Coronary artery (tissue), 2 donors: Measurements from ENCODE around the gene TRIM24.

Experiments
- DNase-seq: peaks from one replicate; pipeline ENCODE4 v3.0.0-alpha.2; 2017; ENCODE audit warnings: low spot score
- H3K27ac ChIP-seq, 2 donors: fragments of 200-600 bp; sonication (generic); one replicate each; pipeline ENCODE4 v1.5.1; 2016 to 2019
- H3K4me3 ChIP-seq: fragments of 200-600 bp; sonication (generic); 2 replicates; pipeline ENCODE4 v1.5.1; 2016; ENCODE audit warnings: mild to moderate bottlenecking, moderate library complexity
- CTCF ChIP-seq: fragments of 200-600 bp; sonication (generic); IDR thresholded peaks from one replicate; pipeline ENCODE4 v1.5.1; 2019; ENCODE audit warnings: antibody characterized with exemption

The TRIM24 gene

DNA sequence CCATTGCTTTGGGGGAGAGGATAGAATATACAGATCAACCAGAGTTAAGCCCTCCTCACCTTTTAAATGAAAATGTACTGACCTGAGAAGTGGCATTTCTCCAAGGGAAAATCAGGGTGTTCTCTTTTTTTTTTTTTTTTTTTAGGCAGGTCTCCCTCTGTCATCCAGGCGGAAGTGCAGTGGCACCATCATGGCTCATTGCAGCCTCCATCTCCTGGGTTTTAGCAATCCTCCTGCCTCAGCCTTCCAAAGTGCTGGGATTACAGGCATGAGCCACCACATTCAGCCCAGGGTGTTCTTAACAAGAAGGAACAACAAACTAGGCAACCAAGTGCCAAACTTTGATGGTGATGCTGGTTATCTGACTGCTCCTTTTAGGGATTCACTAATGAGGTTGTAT, 130.1 kb downstream of the TRIM24 start:
- TF ChIP-seq CTCF = no peak
- Histone ChIP-seq H3K4me3 (no peak overlapping the region), H3K27ac (no peak overlapping the region)
- DNase-seq = no peak

- H3K4me3 ChIP-seq = no peak overlapping the region
- TF ChIP-seq CTCF = no peak
- DNase-seq = no peak
- no peak overlapping the region for H3K27ac ChIP-seq
Measured at GRCh38 chr7:138595454-138595853, 135.4 kb downstream of the TRIM24 start.

DNA sequence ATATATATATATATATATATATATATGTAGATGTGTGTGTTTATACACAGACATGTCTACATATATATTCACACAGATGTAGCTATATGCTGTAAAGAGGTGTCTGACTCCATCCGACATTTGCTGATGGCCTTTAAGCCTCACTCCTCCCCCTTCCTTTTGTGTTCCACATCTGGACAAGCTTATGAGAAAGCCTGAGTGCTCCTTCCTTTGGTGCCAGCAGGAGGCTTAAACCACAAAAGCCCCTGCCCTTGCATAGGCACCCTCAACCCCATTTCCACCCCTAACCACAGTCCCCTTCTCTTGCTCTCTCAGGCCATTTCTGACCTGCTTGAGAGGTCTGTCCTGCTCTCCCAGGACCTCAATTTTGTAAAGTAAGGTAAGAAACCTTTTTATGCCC, 142.4 kb downstream of the TRIM24 start:
- Histone ChIP-seq H3K27ac (no peak overlapping the region), H3K4me3 (no peak overlapping the region)
- TF ChIP-seq CTCF = no peak
- DNase-seq = no peak

DNA sequence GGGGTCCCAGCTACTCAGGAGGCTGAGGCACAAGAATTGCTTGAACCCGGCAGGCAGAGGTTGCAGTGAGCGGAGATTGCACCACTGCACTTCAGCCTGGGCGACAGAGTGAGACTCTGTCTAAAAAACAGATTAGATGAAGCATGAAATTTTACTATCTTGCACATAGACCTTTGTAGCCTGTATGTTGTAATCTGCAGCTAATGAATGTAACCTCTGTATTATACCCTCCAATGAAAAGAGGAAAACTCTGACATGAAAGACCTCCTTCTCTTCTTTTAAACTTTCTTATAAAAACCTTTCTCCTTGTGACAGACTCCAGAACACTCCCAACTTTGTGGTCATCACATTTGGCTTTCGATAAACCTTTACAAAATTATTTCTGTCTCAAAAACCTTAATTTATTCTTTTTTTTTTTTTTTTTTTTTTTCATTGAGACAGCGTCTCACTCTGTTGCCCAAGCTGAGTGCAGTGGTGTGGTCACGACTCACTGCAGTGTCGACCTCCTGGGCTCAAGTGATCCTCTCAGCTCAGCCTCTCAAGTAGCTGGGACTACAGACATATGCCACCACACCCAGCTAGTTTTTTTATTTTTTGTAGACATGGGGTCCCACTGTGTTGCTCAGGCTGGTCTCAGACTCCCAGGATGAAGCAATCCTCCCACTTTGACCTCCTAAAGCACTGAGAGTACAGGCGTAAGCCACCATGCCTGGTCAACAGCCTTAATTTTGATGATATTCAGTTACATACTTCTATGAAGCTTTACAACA, 143.7 kb downstream of the TRIM24 start:
- H3K27ac ChIP-seq = no peak overlapping the region
- no peak for DNase-seq
- TF ChIP-seq CTCF = no peak
- no peak overlapping the region for H3K4me3 ChIP-seq

- no peak for DNase-seq
- H3K4me3 ChIP-seq = no peak overlapping the region
- TF ChIP-seq CTCF = no peak
- no peak overlapping the region for H3K27ac ChIP-seq
Measured at GRCh38 chr7:138606236-138606635, 146.2 kb downstream of the TRIM24 start.

DNA sequence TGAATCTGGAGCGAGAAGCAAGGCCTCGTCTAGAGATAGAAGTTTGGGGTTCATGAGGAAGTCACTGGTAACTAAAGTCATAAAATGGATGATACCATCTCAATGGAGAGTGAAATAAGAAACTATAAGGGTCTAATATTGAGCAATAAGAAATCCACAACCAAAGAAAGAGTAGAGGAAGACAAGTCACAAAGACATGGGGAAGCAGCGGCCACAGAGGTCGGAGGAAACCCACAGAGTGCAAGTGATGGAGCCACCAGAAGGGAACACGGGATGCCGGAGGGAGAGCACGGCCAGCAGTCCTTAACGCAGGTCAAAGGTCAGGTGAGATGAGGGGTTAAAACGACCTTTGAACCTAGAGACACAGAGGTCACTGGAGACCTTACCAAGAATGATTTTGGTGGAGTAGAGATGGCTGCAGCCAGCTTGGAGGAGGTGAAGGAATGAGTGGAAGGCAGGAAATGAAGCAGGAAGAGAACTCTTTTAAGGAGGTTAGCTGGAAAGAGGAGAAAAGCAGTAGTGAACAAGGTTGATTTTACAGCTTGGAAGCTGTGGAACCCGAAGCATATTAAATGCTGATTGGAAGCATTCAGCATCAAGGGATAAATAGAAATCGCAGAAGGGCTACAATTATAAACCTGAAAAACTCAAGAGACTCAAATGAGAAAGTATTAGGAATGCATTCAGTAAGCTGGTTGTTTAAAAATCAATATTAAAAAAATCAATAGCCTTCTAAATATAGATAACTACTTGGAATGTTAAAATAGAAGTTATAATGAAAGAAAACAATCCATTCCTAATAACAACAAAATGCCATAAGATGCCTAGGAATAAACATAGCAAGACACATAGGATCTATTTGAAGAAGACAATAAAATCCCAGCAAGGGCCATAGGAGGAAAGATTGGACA, 147.4 kb downstream of the TRIM24 start:
- no peak for TF ChIP-seq CTCF
- H3K4me3 ChIP-seq = no peak overlapping the region
- no peak for DNase-seq
- H3K27ac ChIP-seq = no peak overlapping the region
